ENCODE measurements around the gene ACER2.

ACER2 gene

DNA sequence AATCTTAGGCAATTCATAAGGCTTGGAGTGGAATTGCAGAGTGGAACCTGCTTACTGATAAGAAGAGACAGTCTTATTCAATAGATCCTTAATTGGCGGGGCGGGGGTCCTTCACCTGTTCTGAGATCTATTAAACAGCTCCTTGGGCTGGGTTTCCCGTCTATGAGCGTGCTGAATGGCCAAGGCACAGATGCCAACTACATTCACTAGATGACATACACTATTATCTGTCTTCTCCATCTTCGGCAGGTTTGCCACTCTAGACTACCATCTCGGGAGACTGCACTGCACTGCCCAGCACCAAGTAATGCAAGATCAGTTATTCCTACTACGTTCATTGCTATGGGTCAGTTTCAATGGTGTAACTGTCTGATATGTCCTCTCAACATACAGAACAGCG is 81.5 kb downstream of the ACER2 start:
- no peak for DNase-seq

DNA sequence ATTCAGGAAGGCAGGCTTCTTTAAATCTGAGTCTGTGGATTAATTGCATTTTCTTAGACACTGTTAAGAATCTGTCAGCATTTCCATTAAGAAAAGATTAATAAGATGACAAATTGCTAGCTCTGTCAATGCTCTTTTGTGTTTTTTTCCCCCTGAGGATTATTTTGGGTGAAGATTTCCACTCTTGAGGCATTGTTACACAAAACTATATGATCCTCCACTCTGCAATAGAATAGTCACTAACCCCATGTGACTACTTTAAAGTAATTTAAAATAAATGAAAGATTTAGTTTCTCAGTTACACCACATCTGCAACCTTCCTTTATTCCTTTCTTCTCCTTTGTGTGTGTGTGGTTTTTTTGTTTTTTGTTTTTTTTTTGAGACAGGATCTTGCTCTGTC is 82.0 kb downstream of the ACER2 start:
- no peak for DNase-seq

DNA sequence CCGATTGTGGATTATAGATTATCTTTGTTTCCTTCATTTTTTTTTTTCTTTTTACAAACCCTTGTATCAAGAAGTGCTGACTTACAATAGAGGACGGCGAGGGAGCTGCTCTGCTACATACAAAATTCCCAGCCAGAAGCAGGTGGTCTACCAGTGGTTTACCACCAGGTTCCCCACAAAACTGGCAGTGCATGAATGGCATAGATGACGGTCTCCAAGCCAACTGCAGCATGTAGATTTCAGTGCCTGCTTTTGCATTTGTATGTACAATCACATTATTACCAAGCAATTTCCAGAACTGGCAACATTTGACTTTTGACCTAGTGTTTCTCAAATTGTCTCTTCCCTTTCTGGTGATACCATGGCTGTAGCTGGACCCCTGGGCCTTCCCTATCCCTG is 84.0 kb downstream of the ACER2 start:
- no peak for DNase-seq

DNA sequence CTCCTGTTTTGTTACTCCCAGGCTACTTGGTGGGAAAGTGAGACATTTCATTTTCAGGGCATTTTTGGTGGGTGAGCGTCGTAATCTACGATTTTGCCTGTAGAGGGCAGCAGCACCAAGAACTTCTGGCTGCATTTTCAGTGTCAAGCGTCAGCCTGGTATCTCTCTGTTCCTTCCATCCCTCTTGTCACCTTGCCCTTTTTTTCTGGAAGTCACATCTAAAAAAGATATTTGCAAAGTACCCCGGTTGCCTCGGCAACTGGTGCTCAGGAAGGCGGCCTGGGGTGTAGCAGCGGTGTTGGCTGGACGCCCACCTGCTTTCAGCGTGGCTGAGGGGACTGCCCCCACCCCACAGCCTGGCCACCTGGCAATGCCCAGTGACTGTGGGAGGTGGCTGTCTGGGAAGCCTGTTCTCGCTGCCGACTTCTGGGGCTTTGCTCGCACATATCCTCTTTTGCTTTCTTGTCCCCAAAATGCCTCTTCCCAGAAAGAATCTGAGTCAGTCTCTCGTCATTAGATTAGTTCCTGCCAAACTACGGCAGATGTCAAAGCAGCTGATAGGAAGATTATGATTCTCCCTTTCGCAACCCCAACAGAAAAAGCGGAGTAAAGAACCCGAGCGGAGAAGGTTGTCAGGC is 84.5 kb downstream of the ACER2 start:
- peak; percentile 90 for DNase-seq

DNA sequence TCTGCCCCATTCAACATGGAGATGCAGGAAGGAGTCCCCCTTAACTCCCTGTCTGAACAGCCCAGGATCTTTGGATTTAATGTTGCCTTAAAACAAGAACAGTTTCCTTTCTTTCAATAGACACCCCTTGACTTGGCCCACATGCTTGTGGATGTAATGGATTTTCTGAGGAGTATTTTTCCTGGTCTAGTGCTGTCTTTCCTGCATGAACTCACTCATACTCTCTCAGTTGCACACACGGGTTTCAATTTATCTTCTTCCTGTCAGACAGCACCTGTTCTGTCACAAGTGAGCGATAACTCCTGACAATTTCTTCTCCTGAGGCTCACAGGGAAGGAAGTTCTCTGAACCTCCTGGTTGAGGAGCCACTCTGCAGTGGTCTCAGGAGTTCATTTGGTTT is 85.1 kb downstream of the ACER2 start:
- no peak for DNase-seq

DNA sequence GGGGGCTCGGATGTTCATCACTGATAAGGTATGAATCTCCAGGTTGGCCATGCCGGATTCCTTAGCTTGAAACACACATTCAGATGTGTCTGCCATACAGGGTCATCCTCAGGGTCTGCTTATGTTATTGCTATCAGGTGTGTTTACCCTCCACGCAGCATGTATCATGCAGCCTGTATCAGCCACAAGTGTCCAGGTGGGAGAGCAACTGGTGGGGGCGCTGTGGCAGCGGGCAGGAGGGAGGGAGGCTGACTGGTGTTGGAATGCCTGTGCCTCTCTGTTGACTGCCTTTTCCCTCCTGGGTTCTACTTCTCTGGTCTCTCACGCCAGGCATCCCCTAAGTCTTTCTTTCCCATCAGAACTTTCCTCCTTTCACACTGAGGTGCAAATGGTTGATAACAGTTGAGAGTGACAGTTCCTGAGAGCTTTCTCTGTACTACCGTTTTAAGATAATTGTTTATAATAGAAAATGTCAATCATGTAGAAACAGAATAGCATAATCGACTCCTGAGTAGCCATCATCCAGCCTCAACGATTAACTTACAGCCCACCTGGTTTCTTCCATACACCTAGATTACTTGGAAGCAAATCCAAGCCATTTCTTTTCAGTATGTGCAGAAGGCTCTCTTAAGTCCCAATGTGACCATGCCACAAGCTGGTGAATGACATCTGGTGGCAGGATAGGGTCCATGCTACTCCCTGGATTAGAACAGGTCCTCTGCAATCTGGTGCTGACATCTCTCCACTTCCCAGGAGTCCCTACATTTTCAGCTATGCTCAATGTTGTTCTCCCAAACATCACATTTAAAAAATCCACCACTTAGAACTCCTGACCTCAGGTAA is 86.6 kb downstream of the ACER2 start:
- DNase-seq = no peak

DNA sequence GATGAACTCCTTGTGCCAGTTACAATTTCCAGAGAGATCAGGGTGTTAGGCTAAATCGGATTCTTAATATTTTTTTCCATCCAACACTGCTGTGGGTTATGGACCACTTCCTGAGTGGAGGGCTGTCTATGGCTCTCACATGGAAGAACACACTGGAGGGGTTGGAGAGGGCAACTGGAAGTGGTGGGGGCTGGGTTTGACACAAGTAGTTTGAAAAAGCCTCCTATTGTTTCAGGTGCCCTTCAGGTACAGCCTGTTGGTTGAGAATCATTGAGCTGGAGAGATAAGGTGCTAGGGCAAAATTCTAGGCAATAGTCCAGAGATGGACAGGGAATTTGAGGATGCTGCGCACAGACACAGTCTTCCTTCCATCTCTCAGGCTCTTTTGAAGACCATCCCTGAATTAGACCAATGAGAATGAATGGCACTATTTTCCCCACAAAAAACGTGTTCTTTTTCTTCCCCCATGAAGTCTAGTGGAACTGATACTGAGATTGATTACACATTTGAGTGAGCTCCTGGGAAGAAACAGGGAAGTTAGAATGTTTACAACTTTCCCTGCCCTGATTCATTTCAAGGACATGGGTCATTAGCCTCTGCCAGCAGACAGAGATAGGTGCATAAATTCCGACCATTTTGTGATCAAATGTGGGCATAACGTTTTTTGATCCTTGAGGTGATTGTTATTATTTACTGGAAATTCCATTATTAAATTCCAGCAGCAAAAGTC is 87.7 kb downstream of the ACER2 start:
- no peak for DNase-seq

DNA sequence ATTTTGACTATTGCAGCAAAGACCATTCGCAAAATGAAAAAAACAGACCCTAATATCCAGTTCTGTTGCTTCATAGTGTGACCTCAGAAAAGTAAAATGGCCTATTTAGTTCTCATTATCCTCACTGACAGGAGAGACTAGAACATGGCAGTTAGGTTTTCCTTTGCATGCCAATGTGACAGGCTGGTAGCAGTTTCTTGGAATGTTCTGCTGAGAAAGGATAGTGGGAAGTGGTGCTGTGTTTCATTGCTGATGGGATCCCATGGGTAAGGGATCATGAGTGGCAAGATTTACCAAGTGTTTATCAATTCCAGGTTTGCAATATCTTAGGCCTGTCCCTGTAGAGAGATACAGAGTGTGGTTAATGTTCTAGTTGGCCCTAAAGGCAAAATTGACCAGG is 88.5 kb downstream of the ACER2 start:
- DNase-seq = no peak

DNA sequence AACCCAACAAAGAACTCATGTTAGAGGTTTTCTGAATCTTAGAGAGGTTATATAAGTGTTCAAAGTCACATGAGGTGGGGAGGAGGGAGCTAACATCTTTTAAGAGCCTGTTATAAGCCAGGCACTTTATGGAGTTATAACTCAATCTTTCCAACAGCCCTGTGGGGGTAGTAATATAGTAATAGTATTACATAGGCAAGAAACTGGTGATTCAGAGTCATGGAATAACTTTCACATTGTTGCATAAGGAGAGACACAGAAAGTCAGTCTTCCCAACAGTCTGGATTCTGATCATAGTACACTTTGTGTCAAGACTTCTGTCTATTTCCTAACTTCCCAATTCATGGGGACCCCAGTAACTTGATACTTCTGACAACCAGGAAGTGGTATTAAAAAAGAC is 89.2 kb downstream of the ACER2 start:
- DNase-seq = no peak
